Right atrium auricular region (tissue), 2 donors: ENCODE data around the gene THRB. TPM values are rescaled to one million over a fixed set of nuclear protein-coding genes. Genes with fewer than 3 reads are reported as not detected.

Experiments
- DNase-seq: peaks from one replicate; pipeline ENCODE4 v3.0.0-alpha.2; 2019; ENCODE audit warnings: low spot score
- H3K27ac ChIP-seq, 2 donors: fragments of 200-600 bp; sonication (generic); 1 replicate in 1 of 2; 2 replicates in 1 of 2; pipeline ENCODE4 v1.5.1; 2016 to 2019
- H3K27me3 ChIP-seq, 2 donors: fragments of 200-600 bp; sonication (generic); one replicate each; pipeline versions ENCODE4 v1.5.1 to v1.6.0; 2017 to 2019
- H3K36me3 ChIP-seq: fragments of 200-600 bp; sonication (generic); one replicate; pipeline ENCODE4 v1.5.1; 2016
- H3K4me1 ChIP-seq, 2 donors: fragments of 200-600 bp; sonication (generic); one replicate each; pipeline versions ENCODE4 v1.5.1 to v1.6.0; 2017 to 2019
- H3K4me3 ChIP-seq, 2 donors: fragments of 200-600 bp; sonication (generic); 1 replicate in 1 of 2; 2 replicates in 1 of 2; pipeline ENCODE4 v1.5.1; 2017 to 2019; ENCODE audit warnings: mild to moderate bottlenecking in 1 of 2, moderate library complexity in 1 of 2
- H3K9me3 ChIP-seq, 2 donors: fragments of 200-600 bp; sonication (generic); one replicate each; pipeline ENCODE4 v1.5.1; 2019
- CTCF ChIP-seq, 2 donors: fragments of 200-600 bp; sonication (generic); IDR thresholded peaks; one replicate each; pipeline ENCODE4 v1.5.1; 2019; ENCODE audit warnings: antibody characterized with exemption in 2 of 2
- total RNA-seq, 2 donors: library from RNA; depleted of rRNA; stranded (reverse); fragments of >200 nt; gene quantifications; one replicate each; pipeline ENCODE4 v1.1.0, GENCODE V29; 2016

THRB gene
- total RNA-seq, 2 donors from 2014 or later = 4.2 to 7.0 TPM

GRCh38 chr3:24372559-24373197 is 122.0 kb downstream of the THRB start:
- Histone ChIP-seq H3K36me3 (no peaks in the 10 kb centered on the region), H3K4me3 (no peak overlapping the region), H3K4me1 (peaks cover 0 to 7% of the 10 kb centered on the region in 2 donors), H3K27me3 (no peaks in the 10 kb centered on the region), H3K9me3 (no peaks in the 10 kb centered on the region), H3K27ac (no peak overlapping the region)
- DNase-seq = no peak
- TF ChIP-seq CTCF (IDR thresholded peaks at IDR 0.05) = no peak

- TF ChIP-seq CTCF (IDR thresholded peaks at IDR 0.05) = no peak
These were observed 124.1 kb downstream of the THRB start for GRCh38 chr3:24370352-24371090.

GRCh38 chr3:24368605-24369004 is 126.0 kb downstream of the THRB start:
- H3K27ac ChIP-seq = no peak overlapping the region
- H3K4me3 ChIP-seq = no peak overlapping the region
- peaks cover 0 to 17% of the 10 kb centered on the region in 2 donors for H3K4me1 ChIP-seq
- TF ChIP-seq CTCF (IDR thresholded peaks at IDR 0.05) = no peak
- DNase-seq = no peak
- H3K27me3 ChIP-seq = no peaks in the 10 kb centered on the region
- H3K36me3 ChIP-seq = no peaks in the 10 kb centered on the region
- no peaks in the 10 kb centered on the region for H3K9me3 ChIP-seq

More at GRCh38 chr3:24370352-24371090, 124.1 kb downstream of the THRB start:
- Histone ChIP-seq H3K9me3 (no peaks in the 10 kb centered on the region), H3K27ac (no peak overlapping the region), H3K4me3 (no peak overlapping the region), H3K27me3 (no peaks in the 10 kb centered on the region), H3K4me1 (peaks cover 0 to 7% of the 10 kb centered on the region in 2 donors), H3K36me3 (no peaks in the 10 kb centered on the region)
- DNase-seq = no peak

GRCh38 chr3:24367664-24368264 is 126.9 kb downstream of the THRB start:
- H3K4me3 ChIP-seq = no peak overlapping the region
- peaks cover 0 to 17% of the 10 kb centered on the region in 2 donors for H3K4me1 ChIP-seq
- TF ChIP-seq CTCF (IDR thresholded peaks at IDR 0.05) = no peak
- H3K27ac ChIP-seq = no peak overlapping the region
- DNase-seq = no peak
- H3K9me3 ChIP-seq = no peaks in the 10 kb centered on the region
- no peaks in the 10 kb centered on the region for H3K36me3 ChIP-seq
- no peaks in the 10 kb centered on the region for H3K27me3 ChIP-seq

GRCh38 chr3:24367216-24367615 is 127.4 kb downstream of the THRB start:
- Histone ChIP-seq H3K9me3 (no peaks in the 10 kb centered on the region), H3K27me3 (no peaks in the 10 kb centered on the region), H3K36me3 (no peaks in the 10 kb centered on the region), H3K4me1 (peaks cover 0 to 17% of the 10 kb centered on the region in 2 donors), H3K4me3 (no peak overlapping the region), H3K27ac (no peak overlapping the region)
- DNase-seq = no peak
- TF ChIP-seq CTCF (IDR thresholded peaks at IDR 0.05) = no peak
